Endothelial cell of umbilical vein (primary cell): ENCODE data around the gene CDH23. TPM values are rescaled to one million over a fixed set of nuclear protein-coding genes. Genes with fewer than 3 reads are reported as not detected.

ENCODE experiments used
- BruUV-seq: library from RNA; stranded (reverse); fragments of 400-500 nt; replicated peaks from 2 replicates; lab custom pipeline; 2021; lab: Mats Ljungman, UMichigan
- CTCF ChIA-PET: fragments of 300-600, 350-600 bp; sonication (Branson Sonifier 250); formaldehyde crosslinking; loops from one replicate; lab custom pipeline; 2021; ENCODE audit warnings: antibody characterized with exemption, inconsistent platforms; lab: Charles Lee
- POLR2A ChIA-PET: fragments of 300-600, 350-600 bp; sonication (Branson Sonifier 250); formaldehyde crosslinking; loops from one replicate; lab custom pipeline; 2021; ENCODE audit warnings: antibody characterized with exemption, inconsistent platforms; lab: Charles Lee
- DNase-seq: peaks from one replicate; pipeline ENCODE4 v3.0.0-alpha.2; 2011; ENCODE audit warnings: low read depth, low spot score
- FAIRE-seq: peaks from 2 replicates; lab custom pipeline; 2011; peaks lifted over from hg19 to GRCh38; lab: Jason Lieb, UNC
- H2AFZ ChIP-seq: 2 replicates; pipeline ENCODE4 v1.6.0; 2012; ENCODE audit warnings: low read depth, low read length, control low read depth, inconsistent platforms
- H3K27ac ChIP-seq: 2 replicates; pipeline ENCODE4 v1.5.1; 2011; ENCODE audit warnings: low read depth, mild to moderate bottlenecking, control low read depth, low read length, moderate library complexity; ENCODE audit not compliant: insufficient read depth
- H3K27me3 ChIP-seq, 2 experiments: 2 replicates each; pipeline versions ENCODE4 v1.6.0 to v1.6.1; 2011; ENCODE audit warnings: low read length in 2 of 2, mixed read lengths in 1 of 2; ENCODE audit not compliant: control insufficient read depth in 2 of 2, insufficient read depth in 2 of 2
- H3K36me3 ChIP-seq, 2 experiments: 2 replicates in 1 of 2; 3 replicates in 1 of 2; pipeline ENCODE4 v1.5.1; 2011; ENCODE audit warnings: low read length in 2 of 2, mild to moderate bottlenecking in 1 of 2, moderate library complexity in 1 of 2; ENCODE audit not compliant: control insufficient read depth in 2 of 2, insufficient read depth in 2 of 2; ENCODE audit errors: extremely low read depth in 1 of 2
- H3K4me1 ChIP-seq: 3 replicates; pipeline ENCODE4 v1.5.1; 2011; ENCODE audit warnings: mild to moderate bottlenecking, low read length; ENCODE audit not compliant: control insufficient read depth, insufficient read depth; ENCODE audit errors: extremely low read depth
- H3K4me2 ChIP-seq: 2 replicates; pipeline ENCODE4 v1.6.1; 2011; ENCODE audit warnings: low read length, control low read depth, mixed read lengths; ENCODE audit not compliant: insufficient read depth
- H3K4me3 ChIP-seq, 3 experiments: fragments of 200-600 bp in 1 of 3; sonication (generic), shearing (Covaris generic) in 1 of 3; replicated peaks in 1 of 3; 2 replicates each; pipeline ENCODE4 v1.5.1; 2011 to 2016; ENCODE audit warnings: control low read depth in 3 of 3, low read length in 3 of 3, mild to moderate bottlenecking in 2 of 3, inconsistent platforms in 1 of 3, low read depth in 1 of 3, moderate library complexity in 1 of 3; ENCODE audit not compliant: insufficient read depth in 1 of 3
- H3K79me2 ChIP-seq: 2 replicates; pipeline ENCODE4 v1.6.0; 2012; ENCODE audit warnings: low read length, inconsistent platforms; ENCODE audit not compliant: control insufficient read depth, insufficient read depth
- H3K9ac ChIP-seq: replicated peaks from 2 replicates; pipeline ENCODE3; 2011; ENCODE audit warnings: low read length, control low read depth; ENCODE audit not compliant: insufficient read depth; ENCODE audit errors: extremely low read depth
- H3K9me1 ChIP-seq: replicated peaks from 3 replicates; pipeline ENCODE4 v1.6.0; 2011; ENCODE audit warnings: mild to moderate bottlenecking, low read length; ENCODE audit not compliant: control insufficient read depth, insufficient read depth; ENCODE audit errors: extremely low read depth
- H3K9me3 ChIP-seq: replicated peaks from 2 replicates; pipeline ENCODE4 v1.5.1; 2012; ENCODE audit warnings: low read length, inconsistent platforms; ENCODE audit not compliant: control insufficient read depth, insufficient read depth
- H4K20me1 ChIP-seq: replicated peaks from 2 replicates; pipeline ENCODE3; 2011; ENCODE audit warnings: mild to moderate bottlenecking, low read length; ENCODE audit not compliant: control insufficient read depth, insufficient read depth; ENCODE audit errors: extremely low read depth
- CTCF ChIP-seq, 2 donors: IDR thresholded peaks; 1 replicate in 1 of 2; 2 replicates in 1 of 2; pipeline ENCODE4 v1.5.1; 2011; ENCODE audit warnings: low read length in 2 of 2, mild to moderate bottlenecking in 2 of 2, moderate library complexity in 2 of 2, control low read depth in 1 of 2, inconsistent platforms in 1 of 2, low read depth in 1 of 2; ENCODE audit not compliant: insufficient read depth in 1 of 2; ENCODE audit errors: extremely low read depth in 1 of 2
- EZH2 ChIP-seq: IDR thresholded peaks from 2 replicates; pipeline ENCODE4 v1.6.1; 2012; ENCODE audit warnings: borderline replicate concordance, low read depth, mild to moderate bottlenecking, moderate library complexity, low read length, inconsistent platforms; ENCODE audit not compliant: severe bottlenecking
- FOS ChIP-seq: IDR thresholded peaks from 2 replicates; pipeline ENCODE4 v1.6.1; 2011; ENCODE audit warnings: mild to moderate bottlenecking, low read length, moderate library complexity, borderline replicate concordance; ENCODE audit not compliant: insufficient read depth
- GATA2 ChIP-seq: IDR thresholded peaks from 2 replicates; pipeline ENCODE4 v1.7.0; 2011; ENCODE audit warnings: low read depth, mild to moderate bottlenecking, moderate library complexity, mixed read lengths, low read length; ENCODE audit not compliant: insufficient read length, insufficient read depth
- JUN ChIP-seq: IDR thresholded peaks from 2 replicates; pipeline ENCODE4 v1.6.1; 2011; ENCODE audit warnings: borderline replicate concordance, low read depth; ENCODE audit not compliant: insufficient read length, insufficient read depth
- MAX ChIP-seq: IDR thresholded peaks from 2 replicates; pipeline ENCODE4 v1.6.1; 2011; ENCODE audit not compliant: insufficient read depth, insufficient read length
- MYC ChIP-seq: IDR thresholded peaks from one replicate; pipeline ENCODE4 v1.6.1; 2011; ENCODE audit warnings: mild to moderate bottlenecking, low read depth, low read length
- POLR2A ChIP-seq: IDR thresholded peaks from 2 replicates; pipeline ENCODE4 v1.6.1; 2012; ENCODE audit warnings: low read depth, mild to moderate bottlenecking, control low read depth, low read length
- POLR2AphosphoS5 ChIP-seq: IDR thresholded peaks from 2 replicates; pipeline ENCODE4 v1.6.1; 2012; ENCODE audit warnings: low read depth, mild to moderate bottlenecking, control low read depth, low read length, moderate library complexity; ENCODE audit not compliant: insufficient read depth
- dilution Hi-C: fragments of 300-500 bp; cut with MboI; formaldehyde crosslinking; loops from one replicate; pipeline ENCODE4 v1.15.0; 2019; ENCODE audit warnings: low sequenced_read_pairs; ENCODE audit not compliant: extremely low pct_ligation_motif_present
- intact Hi-C: fragments of 100-400 bp; cut with micrococcal nuclease; formaldehyde crosslinking; loops from one replicate; pipeline ENCODE4 v1.10.0; 2022
- polyA plus RNA-seq, 4 experiments: library from polyadenylated mRNA; depleted of rRNA in 3 of 4; stranded (reverse) in 3 of 4; unstranded in 1 of 4; fragments of >200 nt; gene quantifications; 2 replicates each; pipeline versions ENCODE4 v1.2.1 to v1.2.3, GENCODE V29; 2011 to 2012; ENCODE audit warnings: missing spikeins in 1 of 4
- total RNA-seq: library from RNA; stranded (reverse); gene quantifications from 2 replicates; pipeline ENCODE4 v1.2.3, GENCODE V29; 2021

Gene CDH23
- total and polyA plus RNA-seq, 2 donors (not counting 3 experiments of a cell fraction or from before 2014, with no cell fraction given) = not detected

- Histone ChIP-seq H3K27ac (no peak overlapping the region), H3K9ac (no peak overlapping the region), H3K4me3 (no peak overlapping the region), H3K9me1 (no peaks in the 10 kb centered on the region), H3K27me3 (peaks cover 0 to 2% of the 10 kb centered on the region in 2 experiments), H3K9me3 (no peaks in the 10 kb centered on the region), H3K4me2 (no peak overlapping the region), H3K36me3 (no peaks in the 10 kb centered on the region), H3K79me2 (no peaks in the 10 kb centered on the region), H3K4me1 (peaks cover 3% of the 10 kb centered on the region), H2AFZ (no peak overlapping the region), H4K20me1 (no peaks in the 10 kb centered on the region)
- no peak for FAIRE-seq
- dilution Hi-C loops (no loop called here), intact Hi-C loops (no loop called here)
- ChIA-PET POLR2A (no interaction called here), CTCF (interaction anchor here (0.9 to 2.0 kb wide), 2 partner anchors 10 to 20 kb away, joined by 3 to 5 read pairs; no protein-coding TSS in a partner anchor)
- TF ChIP-seq GATA2 (no peak), MYC (no peak), JUN (no peak), FOS (no peak), EZH2 (no peak), POLR2A (no peak), POLR2AphosphoS5 (no peak), CTCF (IDR thresholded peaks at IDR 0.05; ENCODE audit: extremely low read depth in 1 of 2, insufficient read depth in 1 of 2, low read depth in 1 of 2, low read length in 2 of 2) (no peak), MAX (no peak)
- DNase-seq = no peak
- no TSS peak for BruUV-seq
Measured at GRCh38 chr10:71715860-71716259, 319.1 kb downstream of the CDH23 start.
